Effector memory CD4-positive, alpha-beta T cell (primary cell): ENCODE measurements around the gene MGAT4A.
"Not testable (repeated sequence)": the region's sequence is repeated elsewhere in the genome, so short reads cannot be mapped to it uniquely, and the experiment has no call there.

Experiments used
- DNase-seq, 3 donors: peaks; one replicate each; pipeline ENCODE4 v3.0.0-alpha.2; 2020
- H3K27ac ChIP-seq: 2 replicates; pipeline ENCODE4 v1.7.0; 2013; ENCODE audit warnings: mild to moderate bottlenecking, low read length, moderate library complexity; ENCODE audit not compliant: insufficient read depth, poor library complexity, severe bottlenecking
- H3K27me3 ChIP-seq: replicated peaks from 2 replicates; pipeline ENCODE4 v1.7.0; 2013; ENCODE audit warnings: mild to moderate bottlenecking, low read length; ENCODE audit not compliant: insufficient read depth, control insufficient read depth, poor library complexity, severe bottlenecking
- H3K36me3 ChIP-seq: 2 replicates; pipeline ENCODE4 v1.7.0; 2013; ENCODE audit warnings: mild to moderate bottlenecking, low read length, moderate library complexity; ENCODE audit not compliant: control insufficient read depth, insufficient read depth
- H3K4me1 ChIP-seq: 2 replicates; pipeline ENCODE4 v1.7.0; 2013; ENCODE audit warnings: low read length, mild to moderate bottlenecking; ENCODE audit not compliant: control insufficient read depth, insufficient read depth, poor library complexity, severe bottlenecking
- H3K4me3 ChIP-seq: 2 replicates; pipeline ENCODE4 v1.7.0; 2013; ENCODE audit warnings: low read length, low read depth, mild to moderate bottlenecking; ENCODE audit not compliant: insufficient read depth, poor library complexity, severe bottlenecking
- H3K9me3 ChIP-seq: 2 replicates; pipeline ENCODE4 v1.7.0; 2013; ENCODE audit warnings: mild to moderate bottlenecking, low read length, moderate library complexity; ENCODE audit not compliant: control insufficient read depth

The MGAT4A gene

DNA sequence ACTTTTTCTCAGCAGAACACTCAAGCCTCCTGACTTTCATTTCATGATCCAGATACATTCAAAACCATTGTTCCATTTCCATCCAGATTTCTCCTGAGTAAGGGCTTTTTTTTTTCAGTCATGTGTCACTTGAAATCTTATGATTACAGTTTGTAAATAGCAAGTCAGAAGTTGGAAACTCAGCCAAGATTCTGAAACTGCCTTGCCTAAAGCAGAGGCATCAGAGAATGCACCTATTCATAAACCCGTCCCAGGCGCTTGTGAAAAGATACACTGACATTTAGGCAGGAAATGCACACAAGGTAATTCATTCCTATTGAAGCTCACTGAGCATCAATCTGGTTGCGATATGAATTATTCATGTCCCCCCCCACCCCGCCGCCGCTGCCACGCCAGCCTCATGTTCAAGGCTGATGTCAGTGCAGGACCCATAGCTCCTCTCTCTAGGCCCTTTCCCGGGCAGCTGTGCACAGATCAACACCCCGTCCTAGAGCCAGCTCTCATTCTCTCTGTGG, 30.4 kb upstream of the MGAT4A start:
- peaks cover 54% of the 10 kb centered on the region for H3K4me1 ChIP-seq
- H3K4me3 ChIP-seq, result peak overlapping the region; percentile 5
- H3K27me3 ChIP-seq, result no peaks in the 10 kb centered on the region
- H3K36me3 ChIP-seq, result no peaks in the 10 kb centered on the region
- no peaks in the 10 kb centered on the region for H3K9me3 ChIP-seq
- peak; percentile 10 to 45 (median 24) for DNase-seq
- peak overlapping the region; percentile 52 for H3K27ac ChIP-seq

DNA sequence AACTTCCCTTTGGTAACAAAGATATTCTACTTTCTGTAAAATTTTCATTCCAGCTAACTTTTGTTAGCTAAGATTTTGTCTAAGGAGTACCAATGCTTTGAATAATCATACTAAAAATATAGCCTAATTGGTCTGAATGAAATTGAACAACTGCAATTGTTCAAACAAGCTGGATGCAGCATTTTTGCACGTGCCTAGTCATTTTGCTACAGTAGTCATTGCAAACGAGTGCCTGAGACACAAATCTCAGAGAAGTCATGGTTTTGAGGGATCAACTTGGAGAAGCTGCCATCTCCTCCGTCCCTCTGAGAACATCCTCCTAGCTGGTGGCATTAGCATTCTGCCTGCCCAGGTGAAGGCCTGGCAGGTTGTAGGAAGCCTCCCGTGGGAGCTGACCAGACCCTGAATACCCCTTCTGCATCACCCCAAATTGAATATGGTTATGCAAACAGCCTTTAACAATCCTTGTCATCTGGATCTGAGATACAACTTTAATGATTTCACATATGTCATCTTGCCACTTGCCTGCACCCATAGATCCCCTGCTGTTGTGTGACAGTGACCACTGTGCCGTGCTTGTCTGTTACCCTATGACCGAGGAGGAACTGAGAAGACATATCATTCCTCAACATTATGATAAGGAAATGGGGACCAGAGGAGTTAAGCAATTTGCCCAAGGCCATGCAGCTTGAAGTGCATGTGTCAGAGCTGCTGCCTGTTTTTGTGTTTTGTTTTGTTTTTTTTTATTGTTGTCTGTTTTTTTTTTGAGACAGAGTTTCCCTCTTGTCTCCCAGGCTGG, 29.1 kb upstream of the MGAT4A start:
- Histone ChIP-seq H3K9me3 (no peaks in the 10 kb centered on the region), H3K27me3 (no peaks in the 10 kb centered on the region), H3K27ac (peak overlapping the region; percentile 70), H3K36me3 (no peaks in the 10 kb centered on the region), H3K4me3 (no peak overlapping the region), H3K4me1 (peaks cover 47% of the 10 kb centered on the region)
- DNase-seq, result no peak

DNA sequence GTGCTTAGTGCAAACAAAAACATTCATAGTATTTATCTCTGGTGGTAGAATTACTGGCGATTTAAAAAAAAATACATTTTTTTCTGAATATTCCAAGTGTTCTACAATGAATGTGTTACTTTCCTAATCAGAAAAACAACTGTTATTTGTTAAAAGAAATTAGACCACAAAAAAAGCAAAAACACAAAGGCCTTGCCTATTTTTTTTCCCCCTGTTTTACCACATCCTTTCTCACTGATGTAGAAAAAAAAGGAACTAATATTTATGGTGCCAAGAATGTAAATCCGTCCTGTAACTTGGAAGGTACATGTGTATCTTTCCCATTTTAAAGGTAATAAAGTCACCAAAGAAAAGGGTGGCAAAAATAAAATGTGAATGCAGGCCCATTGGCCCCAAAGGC, 28.4 kb upstream of the MGAT4A start:
- Histone ChIP-seq H3K9me3 (no peaks in the 10 kb centered on the region), H3K27ac (peak overlapping the region; percentile 70), H3K4me3 (no peak overlapping the region), H3K27me3 (no peaks in the 10 kb centered on the region), H3K36me3 (no peaks in the 10 kb centered on the region), H3K4me1 (peaks cover 47% of the 10 kb centered on the region)
- no peak for DNase-seq

DNA sequence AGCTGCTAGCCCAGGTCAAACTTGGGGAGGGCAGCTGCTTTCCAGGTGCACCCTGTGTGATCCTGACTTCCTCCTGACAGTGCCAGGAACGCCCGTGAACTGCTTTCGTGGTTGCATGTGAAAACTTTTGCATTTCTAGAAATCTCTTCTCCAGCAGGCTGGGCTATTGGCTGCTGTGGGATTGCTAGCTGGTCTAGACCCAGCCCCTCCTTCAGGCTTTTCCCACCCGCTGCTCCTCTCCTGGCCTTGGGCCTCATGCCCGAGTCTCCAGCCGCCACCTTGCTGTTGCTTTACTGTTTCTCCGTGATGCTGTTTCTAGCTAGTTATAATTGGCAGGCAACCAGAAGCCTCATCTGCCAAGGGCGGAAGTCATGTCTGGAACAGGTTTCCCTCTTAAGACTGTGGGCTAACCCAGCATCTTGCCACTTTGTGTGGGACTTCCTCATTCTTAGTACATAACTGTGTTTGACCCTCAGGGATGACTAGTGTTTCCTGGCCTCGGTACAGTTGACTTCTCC, 27.0 kb upstream of the MGAT4A start:
- Histone ChIP-seq H3K4me1 (peaks cover 47% of the 10 kb centered on the region), H3K27ac (peak overlapping the region; percentile 70), H3K4me3 (peak overlapping the region; percentile 26), H3K9me3 (no peaks in the 10 kb centered on the region), H3K27me3 (no peaks in the 10 kb centered on the region), H3K36me3 (no peaks in the 10 kb centered on the region)
- DNase-seq, result peak; percentile 55 to 63 (median 56)

DNA sequence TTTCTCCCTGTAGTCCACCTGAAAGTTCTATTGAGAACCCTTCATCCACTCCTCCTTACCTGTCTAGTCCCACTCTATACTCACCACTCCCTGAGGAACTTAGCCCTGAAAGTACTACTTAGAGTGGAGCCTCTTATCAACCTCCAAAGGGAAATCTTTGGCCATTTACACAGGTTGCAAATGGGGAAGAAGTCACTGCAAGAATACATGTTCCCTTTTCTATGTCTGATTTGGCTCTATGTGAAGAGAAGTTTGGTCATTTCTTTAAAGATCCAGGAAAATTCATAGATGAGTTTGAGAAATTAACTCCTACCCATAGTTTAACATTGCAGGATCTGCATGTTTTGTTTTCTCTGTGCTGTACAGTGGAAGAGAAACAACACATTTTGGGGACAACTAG, 22.9 kb upstream of the MGAT4A start:
- H3K4me1 ChIP-seq, result peaks cover 17% of the 10 kb centered on the region
- no peaks in the 10 kb centered on the region for H3K9me3 ChIP-seq
- no peak overlapping the region for H3K4me3 ChIP-seq
- DNase-seq, result no peak
- H3K27ac ChIP-seq, result no peak overlapping the region
- no peaks in the 10 kb centered on the region for H3K27me3 ChIP-seq
- no peaks in the 10 kb centered on the region for H3K36me3 ChIP-seq

DNA sequence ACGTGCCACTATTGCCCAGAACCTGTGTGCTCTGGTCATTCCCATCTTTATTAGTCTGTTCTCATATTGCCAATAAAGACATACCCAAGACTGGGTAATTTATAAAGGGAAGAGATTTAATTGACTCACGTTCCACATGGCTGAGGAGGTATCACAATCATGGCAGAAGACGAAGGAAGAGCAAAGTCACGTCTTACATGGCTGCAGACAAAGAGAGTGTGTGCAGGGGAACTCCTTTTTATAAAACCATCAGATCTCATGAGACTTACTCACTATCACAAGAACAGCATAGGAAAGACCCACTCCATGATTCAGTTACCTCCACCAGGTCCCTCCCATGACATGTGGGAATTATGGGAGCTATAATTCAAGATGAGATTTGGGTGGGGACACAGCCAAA, 21.8 kb upstream of the MGAT4A start:
- not testable (repeated sequence) for H3K27me3 ChIP-seq, H3K36me3 ChIP-seq, DNase-seq, H3K4me3 ChIP-seq, H3K9me3 ChIP-seq, H3K27ac ChIP-seq
- H3K4me1 ChIP-seq, result peaks cover 16% of the 10 kb centered on the region

DNA sequence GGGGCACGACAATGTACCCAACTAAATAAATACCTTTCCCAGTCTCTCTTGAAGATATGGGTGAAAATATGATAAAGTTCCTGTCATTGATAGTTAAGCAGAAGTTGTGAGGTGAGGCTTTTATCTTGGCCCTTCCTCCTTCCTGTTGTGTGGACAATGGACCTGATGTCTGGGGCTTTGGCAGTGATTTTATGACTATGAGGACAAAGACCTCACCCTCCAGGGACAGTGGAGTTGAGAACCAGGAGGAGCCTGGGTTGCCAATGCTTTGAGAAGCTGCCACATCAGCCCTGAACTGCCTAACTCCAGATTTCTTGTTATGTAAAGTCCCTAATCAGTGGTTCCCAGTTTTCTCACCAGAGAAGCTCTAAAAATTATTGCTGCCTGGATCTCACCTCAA, 20.8 kb upstream of the MGAT4A start:
- DNase-seq, result no peak
- H3K4me3 ChIP-seq, result no peak overlapping the region
- no peaks in the 10 kb centered on the region for H3K27me3 ChIP-seq
- no peaks in the 10 kb centered on the region for H3K9me3 ChIP-seq
- H3K4me1 ChIP-seq, result peaks cover 8% of the 10 kb centered on the region
- no peak overlapping the region for H3K27ac ChIP-seq
- H3K36me3 ChIP-seq, result no peaks in the 10 kb centered on the region

DNA sequence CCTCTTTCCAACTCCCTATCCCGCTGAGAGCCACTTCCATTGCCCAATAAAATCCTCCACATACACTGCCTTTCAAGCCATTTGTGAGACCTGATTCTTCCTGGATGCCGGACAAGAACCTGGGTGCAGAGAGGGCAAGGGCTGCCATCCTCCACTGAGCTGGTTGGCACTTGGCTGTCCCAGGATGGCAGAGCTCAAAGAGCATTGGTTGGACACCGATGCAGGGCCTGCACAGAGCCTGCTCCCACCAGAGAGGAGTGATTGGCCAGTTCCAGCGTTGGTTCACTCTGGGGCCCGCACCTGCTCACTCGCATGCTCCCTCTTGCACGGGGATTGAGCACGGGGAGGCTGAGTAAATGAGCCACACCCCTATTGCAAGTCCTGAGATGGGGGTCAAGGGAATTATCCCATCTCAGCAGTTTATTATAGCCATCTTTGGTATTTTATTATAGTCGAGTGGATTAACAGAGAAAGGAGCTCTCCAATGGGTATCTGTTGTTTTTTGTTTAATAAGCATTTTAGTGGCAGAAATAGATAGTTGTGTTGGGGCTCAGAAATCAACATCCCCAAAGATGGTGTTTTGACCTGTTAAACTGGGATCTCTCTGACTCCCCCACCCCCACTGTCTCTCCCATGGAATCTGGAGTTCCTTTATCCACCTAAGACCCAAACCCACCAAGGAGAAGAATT, 19.8 kb upstream of the MGAT4A start:
- H3K4me3 ChIP-seq, result no peak overlapping the region
- no peak for DNase-seq
- no peaks in the 10 kb centered on the region for H3K36me3 ChIP-seq
- no peaks in the 10 kb centered on the region for H3K9me3 ChIP-seq
- H3K27ac ChIP-seq, result no peak overlapping the region
- peaks cover 8% of the 10 kb centered on the region for H3K4me1 ChIP-seq
- H3K27me3 ChIP-seq, result no peaks in the 10 kb centered on the region

DNA sequence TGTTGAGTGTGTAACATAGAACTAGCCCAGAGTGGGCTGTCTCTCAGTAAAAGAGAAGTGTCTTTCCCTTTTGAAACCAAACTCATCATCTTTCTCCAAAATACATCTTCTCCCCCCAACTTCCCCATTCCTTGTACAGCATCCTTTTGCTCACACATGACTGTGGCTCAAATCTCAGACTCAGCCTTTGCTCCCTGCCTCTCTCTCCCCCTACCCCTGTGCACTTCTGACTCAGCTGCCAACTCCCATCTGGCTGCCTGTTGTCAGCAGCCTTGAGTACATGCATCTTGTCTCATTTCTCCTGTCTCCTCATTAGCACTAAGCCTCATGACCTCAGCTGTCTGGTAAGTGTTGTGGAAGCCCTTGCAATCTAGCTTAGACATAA, 18.1 kb upstream of the MGAT4A start:
- H3K4me3 ChIP-seq, result no peak overlapping the region
- H3K27me3 ChIP-seq, result no peaks in the 10 kb centered on the region
- no peaks in the 10 kb centered on the region for H3K36me3 ChIP-seq
- H3K9me3 ChIP-seq, result no peaks in the 10 kb centered on the region
- no peak for DNase-seq
- peaks cover 17% of the 10 kb centered on the region for H3K4me1 ChIP-seq
- H3K27ac ChIP-seq, result no peak overlapping the region
